GM19238 (cell line): ENCODE measurements around the gene F12.

Experiments used
- DNase-seq: peaks from one replicate; pipeline ENCODE4 v3.0.0; 2011; ENCODE audit warnings: low spot score; ENCODE audit not compliant: insufficient read length

The F12 gene

DNA sequence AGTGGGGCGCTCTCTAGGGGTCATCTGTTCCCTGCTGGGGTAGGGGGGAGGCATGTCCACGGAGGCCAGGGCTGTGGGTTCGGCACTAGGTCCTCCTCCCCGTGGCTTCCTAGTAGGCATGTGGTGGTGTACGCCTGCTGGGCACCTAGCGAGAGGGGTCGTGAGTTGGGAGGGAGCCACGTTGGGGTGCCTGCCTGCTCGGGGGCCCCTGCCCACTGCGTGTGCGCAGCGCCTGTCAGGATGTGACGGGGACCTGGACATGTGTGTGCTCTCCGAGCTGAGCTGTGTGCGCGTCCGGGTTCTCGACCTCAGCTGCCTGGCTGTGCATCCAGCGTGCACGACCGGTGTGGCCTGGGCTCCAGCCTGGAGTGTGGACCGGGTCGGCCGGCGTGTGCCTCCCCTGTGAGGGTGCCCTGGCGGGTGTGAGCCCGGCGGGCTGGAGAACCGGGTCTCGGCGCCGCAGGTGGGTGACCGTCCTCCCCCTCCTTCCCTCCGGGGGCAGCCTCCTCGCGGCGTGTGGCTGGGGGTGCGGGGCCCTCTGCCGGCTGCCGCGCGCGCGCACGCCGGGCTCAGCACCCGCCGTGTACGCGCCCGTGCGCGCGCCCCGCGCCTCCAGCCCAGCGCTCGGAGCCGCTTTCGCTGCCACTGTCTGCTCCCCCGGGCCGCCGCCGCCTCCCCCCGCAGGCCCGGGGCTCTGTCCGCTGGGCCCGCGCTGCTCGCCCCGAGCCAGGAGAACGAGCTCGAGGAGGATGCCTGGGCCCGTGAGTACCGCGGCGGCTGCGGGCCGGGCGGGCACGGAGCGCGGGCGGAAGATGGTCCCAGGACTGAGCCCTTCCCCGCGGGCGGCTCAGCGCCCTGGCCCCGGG is 37.1 kb upstream of the F12 start, which contains the start of gene PRR7:
Gene PRR7 (plus strand): TSS at position 615 of the 866 bp plus-strand sequence. CDS start 8,254 bp downstream, outside the sequence.
- peak; percentile 94 for DNase-seq

DNA sequence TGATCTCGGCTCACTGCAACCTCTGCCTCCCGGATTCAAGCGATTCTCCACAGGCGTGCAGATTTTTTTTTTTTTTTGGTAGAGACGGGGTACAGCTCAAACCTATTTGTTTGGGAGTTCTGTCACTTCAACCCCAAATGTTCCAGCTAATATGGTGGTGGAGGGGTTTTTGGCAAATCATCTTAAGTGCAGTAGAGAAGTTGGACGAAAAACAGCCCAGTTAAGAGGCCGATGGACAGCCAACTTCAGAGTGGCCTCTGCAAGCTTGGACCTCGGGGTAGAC is 36.5 kb upstream of the F12 start:
- no peak for DNase-seq

DNA sequence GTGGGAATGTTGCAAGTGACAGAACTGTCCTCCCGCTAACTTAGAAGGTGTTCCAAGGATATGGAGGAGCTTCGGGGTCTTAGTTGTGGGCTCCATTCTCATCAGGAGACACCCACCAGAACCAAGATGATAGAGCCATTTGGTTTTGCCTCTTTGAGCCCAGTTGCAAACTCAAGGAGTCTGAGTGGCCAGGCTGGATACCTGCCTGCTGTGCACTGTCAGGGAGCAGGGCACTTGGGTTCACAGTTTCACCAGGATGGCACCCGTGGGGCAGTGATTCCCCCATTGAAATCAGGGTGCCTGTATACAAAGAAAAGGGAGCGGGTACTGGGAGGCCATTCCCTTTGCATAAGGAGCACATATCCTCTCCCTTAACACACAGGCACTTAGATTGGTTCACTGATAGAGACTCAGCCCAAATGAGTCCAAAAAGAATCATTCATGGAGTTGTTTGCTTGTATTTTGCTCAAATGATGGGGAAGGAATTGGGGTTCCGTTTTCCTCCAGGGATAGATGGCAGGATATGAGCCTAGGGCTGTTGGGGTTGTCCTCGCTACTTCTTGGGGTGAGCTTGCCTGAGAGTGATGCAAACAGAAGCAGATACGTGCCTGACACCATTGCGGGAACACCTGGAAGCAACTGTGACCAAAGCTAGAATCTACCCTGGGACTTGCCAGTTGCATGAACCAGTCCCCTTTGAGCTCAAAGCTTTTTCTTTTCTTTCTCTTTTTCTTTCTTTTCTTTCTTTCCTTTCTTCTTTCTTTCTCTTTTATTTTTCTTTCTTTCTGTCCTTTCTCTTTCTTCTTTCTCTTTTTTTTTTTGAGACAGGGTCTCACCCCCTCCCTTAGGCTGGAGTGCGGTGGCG is 35.9 kb upstream of the F12 start:
- DNase-seq: no peak

DNA sequence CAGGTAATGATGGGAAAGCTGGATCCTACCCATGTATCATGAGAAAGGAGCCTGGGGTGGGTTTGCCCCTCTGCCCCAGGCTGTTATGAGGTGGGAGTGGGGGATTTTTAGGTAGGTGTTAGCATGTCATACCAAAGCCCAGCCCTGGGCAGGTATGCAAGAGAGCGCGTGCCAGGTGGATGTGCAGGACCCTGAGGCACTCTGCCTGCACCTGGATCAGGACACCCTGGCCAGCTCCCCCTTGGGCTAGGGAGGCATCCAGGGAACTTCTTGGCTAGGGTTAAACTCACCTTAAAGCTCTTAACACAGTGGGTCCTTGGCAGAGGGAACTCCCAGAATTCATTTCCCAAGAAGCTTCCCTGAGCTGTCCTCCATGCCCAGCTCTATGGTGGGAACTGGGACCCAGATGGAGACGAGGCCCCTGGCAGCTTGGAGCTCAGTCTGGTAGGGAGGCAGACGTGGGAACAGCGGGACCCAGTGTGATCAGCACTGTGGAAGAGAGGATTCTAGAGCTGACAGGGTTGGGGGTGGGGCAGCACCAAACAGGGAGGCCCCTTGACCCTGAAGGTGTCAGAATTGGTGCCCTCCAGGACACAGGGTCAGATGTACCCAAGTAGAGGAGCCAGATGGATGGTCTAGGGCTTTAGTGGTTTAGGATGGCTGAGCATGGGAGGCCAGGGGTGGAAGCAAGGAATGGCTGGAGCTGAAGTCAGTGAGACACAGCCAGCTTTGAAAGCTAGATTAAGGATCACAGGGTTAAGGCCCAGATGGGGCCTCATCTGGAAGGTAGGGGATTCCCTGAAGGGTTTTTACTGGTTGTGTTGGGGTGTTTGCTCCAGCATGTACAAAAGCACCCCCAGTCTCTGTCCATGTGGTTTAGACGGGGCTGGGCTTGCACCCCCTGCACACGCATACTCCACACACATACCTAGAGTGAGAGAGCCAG is 35.0 kb upstream of the F12 start:
- DNase-seq: no peak

DNA sequence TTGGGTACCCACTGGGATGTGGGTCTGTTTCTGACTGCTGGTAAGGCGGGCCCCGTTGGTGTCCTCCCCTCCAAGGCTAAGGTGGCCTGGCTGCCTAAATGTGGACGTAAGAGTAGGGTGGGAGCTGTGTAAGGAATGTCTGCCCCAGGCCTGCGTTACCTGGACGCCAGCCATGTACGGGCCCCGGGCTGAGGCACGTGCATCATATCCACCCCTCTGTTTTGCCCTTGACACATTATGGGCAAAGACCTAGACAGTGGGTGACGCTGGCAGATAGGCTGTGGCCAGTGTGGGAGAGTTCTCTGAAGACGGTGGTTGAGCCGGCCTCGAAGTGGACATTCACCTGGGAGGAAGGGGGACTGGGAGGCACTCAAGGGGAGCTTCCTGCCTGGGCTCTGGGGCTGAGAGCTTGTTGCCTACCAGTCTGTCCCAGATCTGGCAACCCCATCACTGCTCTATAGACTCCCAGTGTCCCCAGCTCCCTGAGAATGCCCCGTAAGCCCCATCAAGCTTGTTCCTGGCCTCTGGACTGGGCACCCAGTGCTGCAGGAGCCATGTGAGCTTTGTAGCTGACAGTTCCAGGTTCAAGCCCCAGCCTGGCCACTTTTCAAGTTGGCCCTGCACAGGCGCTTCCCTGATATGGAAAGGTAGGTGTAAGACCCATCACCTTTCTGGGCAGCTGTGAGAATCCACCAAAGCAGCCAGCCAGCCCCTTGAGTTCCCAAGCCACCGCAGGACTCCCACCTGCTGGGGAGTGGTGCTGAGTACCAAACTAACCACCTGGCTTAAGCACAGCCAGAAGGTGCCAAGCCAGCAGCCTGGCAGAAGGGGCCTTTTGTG is 34.0 kb upstream of the F12 start:
- DNase-seq: no peak

DNA sequence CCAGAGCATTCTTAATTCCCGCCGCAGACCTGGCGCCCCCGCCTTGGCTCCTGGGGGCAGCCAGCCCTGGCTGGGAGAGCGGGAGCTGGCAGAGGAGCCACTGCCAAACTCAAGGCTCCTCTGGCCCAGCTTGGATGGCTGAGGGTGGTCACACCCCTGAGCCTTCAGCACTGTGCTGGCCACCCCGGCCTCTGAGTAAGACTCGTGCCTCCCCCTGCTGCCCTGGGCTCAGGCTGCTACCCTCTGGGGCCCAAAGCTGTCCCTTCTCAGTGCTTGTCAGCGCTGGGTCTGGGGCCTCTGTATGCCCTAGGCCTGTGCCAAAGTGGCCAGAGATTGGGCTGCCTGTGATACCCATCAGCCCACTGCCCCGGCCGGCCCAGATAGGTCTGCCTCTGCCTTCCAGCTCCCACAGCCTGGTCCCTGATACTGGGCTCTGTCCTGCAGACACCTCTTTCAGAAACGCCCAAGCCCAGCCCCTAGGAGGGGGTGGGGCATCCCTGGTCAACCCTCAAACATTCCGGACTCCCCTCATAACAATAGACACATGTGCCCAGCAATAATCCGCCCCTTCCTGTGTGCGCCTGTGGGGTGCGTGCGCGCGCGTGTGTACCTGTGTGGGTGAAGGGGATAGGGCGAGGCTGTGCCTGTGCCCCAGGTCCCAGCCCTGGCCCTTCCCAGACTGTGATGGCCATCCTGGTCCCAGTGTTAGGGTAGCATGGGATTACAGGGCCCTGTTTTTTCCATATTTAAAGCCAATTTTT is 32.9 kb upstream of the F12 start:
- DNase-seq: no peak

DNA sequence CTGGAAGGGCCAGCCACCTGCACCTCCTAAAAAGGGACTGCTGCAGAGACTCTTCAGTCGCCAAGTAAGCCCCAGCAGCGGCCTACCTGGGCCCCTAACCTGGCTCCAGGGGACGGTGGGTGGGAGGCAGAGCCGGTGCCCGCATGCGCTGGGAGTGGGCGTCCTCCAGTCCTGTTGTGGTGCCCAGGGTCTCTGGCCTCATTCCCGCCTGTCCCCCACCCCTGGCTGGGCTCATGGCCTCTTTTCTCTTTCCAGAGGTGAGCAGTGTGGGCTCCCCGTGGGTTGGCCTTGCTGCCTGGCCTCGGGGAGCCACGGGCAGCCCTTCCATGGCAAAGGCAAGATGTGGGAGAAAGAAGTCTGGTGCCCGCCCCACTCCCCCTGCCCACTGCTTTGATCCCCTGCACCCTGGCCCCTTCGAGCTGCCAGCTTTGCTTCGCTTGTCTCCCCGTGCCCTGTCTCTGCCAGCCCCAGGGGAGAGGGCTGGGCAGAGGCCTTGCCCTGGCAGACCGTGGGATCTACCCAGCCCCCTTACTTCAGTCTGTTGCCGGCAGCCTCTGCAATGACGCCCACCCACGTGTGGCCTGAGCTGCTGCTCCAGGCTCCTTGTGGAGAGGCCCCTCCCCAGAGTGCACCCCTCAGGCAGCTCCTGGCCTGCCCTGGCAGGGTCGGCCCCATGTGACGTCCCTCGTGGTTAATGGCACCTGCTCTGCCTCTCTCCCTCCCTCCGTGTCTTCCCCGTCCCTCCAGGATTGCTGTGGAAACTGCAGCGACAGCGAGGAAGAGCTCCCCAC is 31.8 kb upstream of the F12 start:
- DNase-seq: no peak

DNA sequence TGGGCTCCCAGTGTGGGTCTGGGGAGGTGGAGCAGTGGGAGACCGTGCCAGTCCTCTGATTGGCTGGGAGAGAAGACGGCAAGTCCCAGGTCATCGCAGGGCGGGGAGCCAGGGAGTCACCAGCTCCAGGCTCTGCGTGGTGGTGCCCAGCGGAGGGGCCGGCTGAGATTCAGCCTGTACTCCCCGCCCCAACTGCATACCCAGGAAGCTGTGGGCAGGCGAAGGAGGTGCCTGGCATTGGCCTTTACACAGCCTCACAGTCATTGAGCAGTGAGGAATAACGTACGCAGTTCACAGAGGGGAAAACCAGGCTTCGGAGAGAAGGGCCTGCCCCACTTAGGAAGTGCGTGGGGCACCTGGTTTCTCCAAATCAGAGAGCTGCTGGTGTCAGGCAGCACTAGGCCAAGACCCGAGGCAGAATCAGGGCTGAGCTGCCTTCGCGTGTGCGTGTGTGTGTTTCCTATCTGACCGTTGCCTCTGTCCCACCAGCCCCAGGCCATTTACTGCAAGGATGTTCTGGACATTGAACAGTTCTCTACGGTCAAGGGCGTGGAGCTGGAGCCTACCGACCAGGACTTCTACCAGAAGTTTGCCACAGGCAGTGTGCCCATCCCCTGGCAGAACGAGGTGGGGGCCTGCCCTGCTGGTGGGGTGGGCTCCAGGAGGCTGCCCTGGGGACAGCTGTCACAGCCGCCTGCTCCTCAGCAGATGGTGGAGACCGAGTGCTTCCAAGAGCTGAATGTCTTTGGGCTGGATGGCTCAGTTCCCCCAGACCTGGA is 31.0 kb upstream of the F12 start:
- no peak for DNase-seq

DNA sequence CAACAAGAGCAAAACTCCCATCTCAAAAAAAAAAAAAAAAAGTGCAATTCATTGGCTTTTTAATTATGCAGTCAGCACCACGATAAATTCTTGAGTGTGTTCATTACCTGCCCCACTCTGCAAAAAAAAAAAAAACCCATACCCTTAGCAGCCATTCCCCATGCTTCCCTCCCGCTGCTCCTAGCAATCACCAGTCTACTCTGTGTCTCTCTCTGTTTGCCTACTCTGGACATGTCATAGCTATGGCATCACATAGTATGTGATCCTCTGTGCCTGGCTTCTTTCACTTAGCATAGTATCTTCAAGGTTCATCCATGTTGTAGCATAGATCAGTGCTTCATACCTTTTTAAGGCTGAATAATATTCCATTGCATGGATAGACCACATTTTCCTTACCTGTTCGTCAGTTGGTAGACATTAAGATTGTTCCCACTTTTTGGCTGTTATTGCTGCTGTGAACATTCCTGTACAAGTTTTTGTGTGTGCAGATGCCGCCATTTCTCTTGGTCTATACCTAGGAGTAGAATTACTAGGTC is 30.2 kb upstream of the F12 start:
- DNase-seq: no peak

DNA sequence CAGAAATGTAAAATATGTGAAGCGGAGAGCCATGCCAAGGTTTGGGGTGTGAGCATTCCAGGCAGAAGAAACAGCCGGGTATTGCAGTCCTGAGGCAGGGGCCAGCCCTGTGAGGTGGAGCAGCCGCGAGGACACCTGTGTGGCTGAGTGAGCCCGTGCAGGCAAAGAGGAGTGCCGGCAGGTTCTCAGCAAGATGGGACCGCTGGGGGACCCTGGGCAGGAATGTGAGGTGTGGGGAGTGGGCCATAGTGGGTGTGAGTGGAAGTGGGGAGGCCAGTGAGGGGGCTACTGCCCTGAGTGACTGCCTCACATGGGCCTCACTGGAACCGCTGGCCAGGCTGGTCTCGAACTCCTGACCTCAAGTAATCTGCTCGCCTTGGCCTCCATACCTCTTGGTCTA is 29.1 kb upstream of the F12 start:
- DNase-seq: no peak

DNA sequence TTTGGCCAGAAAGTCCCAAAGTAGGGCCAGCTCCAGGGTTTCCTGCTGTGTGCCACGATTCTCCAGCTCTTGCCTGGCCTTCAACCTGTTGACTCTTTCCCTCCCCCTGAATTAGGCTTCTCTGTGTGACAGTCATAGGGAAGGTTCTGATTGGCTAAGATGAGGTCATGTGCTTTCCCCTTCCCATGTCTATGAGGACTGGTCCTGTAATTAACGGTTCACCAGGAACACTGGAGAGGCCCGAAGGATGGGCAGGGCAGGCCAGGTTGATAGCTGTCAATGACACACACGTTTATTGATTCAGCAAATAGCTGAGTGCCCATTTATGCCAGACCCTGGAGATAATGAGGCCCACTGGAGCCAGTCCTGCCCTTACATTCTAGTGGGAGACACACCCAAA is 28.3 kb upstream of the F12 start:
- no peak for DNase-seq

DNA sequence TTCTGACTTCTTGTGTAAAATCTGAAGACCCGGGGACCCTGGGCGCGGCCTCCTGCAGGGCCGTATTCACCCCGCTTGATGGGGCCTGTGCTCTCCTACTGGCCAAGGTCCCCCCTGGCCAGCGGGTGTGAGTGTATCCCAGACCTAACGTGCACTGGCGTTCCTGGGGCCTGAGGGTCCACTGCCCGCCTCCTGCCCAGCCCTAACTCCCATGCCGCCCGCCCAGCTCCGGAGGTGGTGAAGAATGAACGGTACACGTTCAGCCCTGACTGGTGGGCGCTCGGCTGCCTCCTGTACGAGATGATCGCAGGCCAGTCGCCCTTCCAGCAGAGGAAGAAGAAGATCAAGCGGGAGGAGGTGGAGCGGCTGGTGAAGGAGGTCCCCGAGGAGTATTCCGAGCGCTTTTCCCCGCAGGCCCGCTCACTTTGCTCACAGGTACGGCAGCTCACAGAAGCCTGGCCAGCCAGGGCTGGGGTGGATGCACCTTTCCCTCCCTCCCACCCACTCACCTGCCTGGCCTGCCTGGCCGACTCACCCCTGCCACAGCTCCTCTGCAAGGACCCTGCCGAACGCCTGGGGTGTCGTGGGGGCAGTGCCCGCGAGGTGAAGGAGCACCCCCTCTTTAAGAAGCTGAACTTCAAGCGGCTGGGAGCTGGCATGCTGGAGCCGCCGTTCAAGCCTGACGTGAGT is 26.6 kb upstream of the F12 start:
- DNase-seq: no peak

DNA sequence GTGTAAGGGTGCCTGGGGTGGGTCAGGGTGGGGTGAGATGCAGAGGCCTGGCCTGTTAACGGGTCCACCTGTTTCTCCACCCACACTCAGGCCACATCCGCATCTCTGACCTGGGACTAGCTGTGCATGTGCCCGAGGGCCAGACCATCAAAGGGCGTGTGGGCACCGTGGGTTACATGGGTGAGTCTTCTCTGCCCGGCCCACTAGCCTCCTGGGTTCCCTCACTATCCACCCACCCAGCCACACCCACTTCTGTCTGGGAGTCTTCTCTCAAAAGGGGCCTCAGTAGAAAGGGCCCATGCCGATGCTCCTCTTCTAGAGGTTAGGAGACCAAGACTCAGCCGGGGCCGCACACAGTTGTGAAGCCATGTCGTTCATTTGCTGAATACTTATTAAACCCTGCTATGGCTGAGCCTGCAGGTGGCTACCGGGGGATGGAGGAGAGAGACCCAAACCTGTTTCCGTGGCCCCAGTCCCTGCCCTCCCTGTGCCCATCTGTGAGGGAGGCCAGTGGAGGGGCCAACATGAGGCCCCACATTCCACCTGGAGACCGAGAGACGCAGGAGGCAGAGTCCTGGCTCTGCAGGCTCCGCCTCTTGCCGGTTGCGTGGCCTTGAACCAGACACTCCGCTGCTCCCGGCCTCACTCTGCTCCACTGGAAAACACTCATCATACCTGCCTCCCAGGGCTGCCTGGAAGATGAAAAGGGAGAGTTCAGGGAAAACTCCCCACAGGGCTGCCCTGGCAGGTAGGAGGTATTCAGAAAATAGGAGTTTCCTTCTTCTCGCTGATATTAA is 25.8 kb upstream of the F12 start:
- DNase-seq: no peak

DNA sequence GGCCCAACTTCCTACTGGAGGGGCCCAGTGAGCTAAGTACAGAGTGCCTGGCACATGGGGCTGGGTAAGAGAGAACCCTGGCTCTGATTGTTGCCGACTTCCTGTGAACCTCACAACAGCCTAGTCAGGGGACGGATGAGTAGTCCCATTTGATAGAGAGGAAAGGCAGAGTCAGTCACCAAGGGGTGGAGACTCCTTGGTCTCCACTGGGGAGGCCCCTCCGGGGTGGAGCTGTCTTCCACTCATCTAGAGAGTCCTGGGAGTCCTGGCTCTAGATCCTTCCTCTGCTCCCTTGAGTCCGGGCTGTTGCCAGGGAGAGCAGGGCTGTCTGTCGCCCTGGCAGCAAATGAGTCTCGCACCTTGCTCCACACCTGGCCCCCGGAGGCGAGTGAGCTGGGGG is 25.1 kb upstream of the F12 start:
- DNase-seq: no peak

DNA sequence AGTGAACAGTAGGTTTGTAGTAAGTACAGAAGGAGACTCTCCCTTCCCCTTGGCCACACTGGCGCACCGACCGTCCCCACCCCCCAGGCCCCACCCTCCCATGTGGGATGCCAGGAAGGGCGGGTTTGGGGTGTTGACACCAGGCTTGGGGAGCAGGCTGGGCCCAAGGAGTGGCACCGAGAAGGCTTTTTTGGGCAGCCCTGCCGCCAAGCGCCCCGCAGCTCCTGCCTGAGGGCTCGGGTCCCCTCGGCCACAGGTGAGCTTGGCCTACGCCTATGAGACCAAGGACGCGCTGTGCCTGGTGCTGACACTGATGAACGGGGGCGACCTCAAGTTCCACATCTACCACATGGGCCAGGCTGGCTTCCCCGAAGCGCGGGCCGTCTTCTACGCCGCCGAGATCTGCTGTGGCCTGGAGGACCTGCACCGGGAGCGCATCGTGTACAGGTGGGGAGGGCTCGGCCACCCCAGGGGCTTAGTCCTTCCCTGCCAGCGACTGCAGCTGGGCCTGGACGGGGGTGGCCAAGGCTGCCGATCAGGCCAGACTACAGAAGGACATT is 24.4 kb upstream of the F12 start:
- no peak for DNase-seq
